Activated gamma-delta T cell treated with Interleukin-2 at 50 U/mL for 16 hours (primary cell): Measurements from ENCODE around the gene SLC39A2.
"Not testable (repeated sequence)": the region's sequence is repeated elsewhere in the genome, so short reads cannot be mapped to it uniquely, and the experiment has no call there.

Experiments
- DNase-seq: peaks from one replicate; pipeline ENCODE4 v3.0.0-alpha.2; 2020

Gene SLC39A2

DNA sequence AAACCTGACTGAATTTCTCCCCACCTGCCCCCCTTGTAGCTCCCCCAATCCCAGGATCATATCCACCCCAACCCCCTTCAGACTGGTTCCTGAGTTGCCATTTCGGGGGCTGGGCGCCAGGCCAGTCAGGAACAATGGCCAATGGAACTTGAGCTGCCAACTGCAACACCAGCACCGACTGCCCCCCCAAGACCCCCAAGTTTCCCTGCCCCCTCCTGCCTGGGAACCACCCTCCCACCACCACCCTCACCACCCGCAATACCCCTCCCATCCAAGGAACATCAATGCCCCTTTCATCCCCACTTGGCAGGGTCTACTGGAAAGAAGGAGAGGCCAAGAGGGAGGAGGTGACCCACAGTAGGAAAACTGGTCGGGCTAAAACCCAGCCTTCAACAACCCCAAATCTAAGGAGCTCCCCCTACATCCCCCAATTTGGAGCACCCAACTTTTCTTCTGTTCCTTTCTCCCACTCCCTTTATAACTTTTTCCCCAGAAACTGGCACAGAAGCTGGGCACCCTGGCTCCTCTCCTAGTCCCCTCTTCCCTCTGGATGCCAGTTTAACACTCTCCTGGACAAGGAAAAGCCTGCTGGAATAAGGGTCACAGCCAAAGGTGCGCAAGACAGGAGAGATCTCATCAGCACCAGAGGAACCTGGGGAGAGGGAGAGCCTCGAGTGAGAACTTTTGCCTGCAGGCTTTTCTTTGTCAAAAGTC, 27.3 kb downstream of the SLC39A2 start:
- DNase-seq: no peak

DNA sequence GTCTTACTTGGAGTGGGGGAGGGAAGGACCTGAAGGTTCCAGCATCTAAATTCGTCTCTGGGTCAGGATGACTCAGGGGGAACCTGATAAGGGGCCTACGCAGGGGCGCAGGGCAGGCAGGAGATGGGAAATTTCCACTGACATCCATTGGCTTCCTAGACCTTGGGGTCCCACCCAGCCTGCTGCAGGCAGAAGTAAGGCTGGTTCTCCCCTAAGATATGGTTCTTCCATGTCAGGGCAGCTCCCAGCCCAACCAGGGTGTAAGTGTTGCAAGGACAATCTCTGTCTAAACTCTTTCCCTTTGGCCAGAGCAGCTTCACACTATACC, 27.9 kb downstream of the SLC39A2 start:
- no peak for DNase-seq

DNA sequence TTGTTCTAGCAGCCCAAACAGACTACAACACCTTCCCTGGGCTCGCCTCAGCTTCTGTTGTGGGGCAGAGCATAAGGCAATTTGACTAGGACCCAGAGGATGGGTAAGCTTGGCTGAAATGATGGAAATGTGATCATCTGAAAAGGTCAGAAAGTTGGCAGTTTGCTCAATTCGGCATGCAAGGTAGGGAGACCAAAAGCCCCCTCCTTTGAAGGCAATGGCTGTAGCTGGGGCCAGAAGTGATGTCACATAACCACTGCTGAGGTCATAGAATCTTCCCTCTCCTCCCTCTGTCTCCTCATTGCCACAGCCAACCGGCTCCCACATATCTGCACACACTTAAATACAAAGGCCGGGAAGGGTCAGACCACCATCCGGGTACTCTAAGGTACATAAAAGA, 30.8 kb downstream of the SLC39A2 start, which contains the start of gene TPPP2:
TPPP2 (plus strand) TSS at position 301 of the 400 bp plus-strand sequence. CDS start 365 bp downstream, outside the sequence.
- no peak for DNase-seq

DNA sequence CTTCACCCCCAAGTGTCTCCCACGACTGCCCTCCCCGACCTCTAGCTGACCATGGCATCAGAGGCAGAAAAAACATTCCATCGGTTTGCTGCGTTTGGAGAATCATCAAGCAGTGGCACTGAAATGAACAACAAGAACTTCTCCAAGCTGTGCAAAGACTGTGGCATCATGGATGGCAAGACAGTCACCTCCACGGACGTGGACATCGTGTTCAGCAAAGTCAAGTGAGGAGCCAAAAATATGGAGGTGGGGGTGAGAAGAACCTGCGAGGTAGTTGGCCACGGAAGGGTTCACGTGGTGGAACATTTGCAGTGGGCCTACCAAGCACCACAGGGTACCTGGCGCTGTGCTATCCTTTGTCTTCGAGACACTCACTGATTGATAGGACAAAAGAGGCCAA, 31.4 kb downstream of the SLC39A2 start:
- no peak for DNase-seq

DNA sequence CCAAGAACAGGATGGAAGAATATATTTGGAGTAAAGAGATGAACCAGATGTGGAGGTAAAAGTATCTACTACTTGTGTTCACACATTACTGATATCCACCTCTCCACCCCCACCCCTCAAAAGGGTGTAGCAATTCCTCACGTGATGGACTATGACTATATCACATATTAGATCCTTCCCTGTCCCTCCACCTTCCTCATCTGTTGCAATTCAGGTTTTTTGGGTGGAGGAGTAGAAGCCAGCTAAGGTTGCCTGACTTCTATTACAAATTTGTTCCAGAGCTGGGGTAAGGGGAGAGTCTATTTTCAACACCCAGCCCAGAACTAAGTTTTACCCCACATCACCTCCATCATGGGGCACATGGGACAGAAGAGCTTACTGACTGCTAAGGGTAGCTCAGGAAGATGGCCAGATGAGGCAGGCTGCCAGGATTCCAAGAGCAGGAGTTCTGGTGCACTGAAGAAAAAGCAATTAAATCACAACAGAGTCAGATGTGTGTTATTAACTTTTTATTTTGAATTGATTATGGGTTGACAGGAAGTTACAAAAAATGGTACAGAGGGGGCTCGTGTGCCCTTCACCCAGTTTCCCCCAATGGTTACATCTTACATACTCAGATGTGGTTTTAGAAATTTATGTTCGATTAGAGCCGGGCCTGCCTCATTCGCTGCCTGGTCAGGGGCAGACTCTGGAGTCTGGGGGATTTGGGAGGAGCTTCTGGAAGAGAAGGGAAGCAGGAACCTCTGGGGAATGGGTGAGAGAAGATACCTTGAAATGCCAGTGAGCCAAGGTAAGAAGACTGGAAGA, 33.4 kb downstream of the SLC39A2 start:
- no peak for DNase-seq

DNA sequence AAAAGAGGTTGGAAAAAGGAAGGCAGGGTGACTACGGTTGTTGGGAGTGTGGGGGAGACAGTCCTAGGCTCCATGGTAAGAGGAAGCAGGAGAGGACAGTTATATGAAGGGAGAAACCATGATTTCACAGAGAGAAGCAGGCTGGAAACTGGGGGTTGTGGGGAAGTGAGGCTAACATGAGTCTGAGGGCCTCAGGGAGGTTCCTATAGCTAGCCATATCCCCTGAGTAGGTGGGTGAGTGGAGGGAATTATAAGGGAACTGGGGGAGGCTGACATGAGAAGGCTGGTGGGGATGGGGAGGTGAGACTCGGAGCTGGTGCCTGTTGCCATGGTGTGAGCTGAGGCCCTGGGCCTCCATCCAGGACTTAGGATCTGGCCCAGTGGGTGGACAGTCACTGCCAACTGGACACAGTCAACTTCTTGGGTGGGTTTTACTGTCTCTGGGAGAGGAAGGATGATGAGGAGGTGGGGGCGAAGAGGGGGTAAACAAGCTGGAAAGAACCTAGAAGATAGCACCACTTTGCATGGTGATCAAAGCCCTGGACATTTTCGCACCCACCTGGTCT, 34.1 kb downstream of the SLC39A2 start:
- no peak for DNase-seq

DNA sequence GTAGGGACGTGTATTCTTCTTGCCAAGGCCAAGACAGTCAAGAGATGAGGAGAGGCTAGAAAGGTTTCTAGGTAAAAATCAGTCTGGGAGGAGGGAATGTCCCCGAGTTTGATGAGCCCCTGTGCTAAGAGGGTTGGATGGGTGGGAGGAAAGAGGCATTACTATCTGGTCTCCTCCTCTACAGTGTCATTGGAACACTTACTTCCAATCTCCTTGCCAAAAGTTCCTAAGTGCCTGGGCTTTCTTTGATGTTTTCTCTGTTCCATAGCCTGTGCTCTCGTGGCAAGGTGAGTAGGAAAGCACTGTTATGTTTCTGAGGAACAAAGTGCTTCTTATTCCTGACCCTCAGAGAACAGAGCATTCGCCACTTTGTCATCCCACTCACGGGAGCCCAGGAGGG, 35.6 kb downstream of the SLC39A2 start, which contains the start of gene RNASE13:
RNASE13 (minus strand) TSS at position 101 of the 400 bp plus-strand sequence. CDS start 519 bp downstream, outside the sequence.
- no peak for DNase-seq

DNA sequence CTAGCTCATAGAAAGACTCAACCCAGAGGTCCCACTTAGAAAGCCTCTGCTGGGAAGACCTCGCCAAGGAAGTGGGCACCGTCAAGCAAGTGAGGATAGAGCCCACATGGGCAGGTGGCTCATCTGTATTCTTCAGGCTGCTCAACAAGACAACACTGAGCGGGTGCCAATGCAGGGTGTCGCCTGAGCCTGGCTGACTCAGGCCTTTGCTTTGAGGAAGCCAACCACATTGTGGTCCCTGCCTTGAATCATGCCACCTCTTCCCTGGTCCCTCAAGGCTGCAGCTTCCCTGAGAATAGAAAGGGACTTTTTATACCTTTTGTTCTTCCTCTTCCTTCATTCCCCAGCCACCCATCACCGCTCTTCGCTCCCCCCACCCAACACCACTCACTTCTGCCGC, 37.7 kb downstream of the SLC39A2 start:
- no peak for DNase-seq

DNA sequence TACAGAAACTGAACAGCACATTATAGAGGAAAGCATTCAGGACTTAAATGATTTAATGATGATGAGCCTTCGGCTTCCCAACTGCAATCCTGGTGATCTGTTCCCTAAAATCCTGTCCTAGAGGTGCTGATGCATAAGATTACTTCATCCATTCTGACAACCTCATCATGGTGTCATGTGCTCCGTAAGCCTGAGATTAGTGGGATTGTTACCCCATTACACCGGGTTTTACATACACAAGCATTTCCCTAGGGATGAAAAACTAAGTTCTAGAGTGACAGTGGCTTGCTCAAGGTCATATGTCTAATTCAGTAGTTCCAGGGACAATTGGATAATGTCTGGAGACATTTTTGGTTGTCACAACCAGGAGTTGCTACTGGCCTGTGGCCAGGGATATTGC, 38.1 kb downstream of the SLC39A2 start:
- no peak for DNase-seq

DNA sequence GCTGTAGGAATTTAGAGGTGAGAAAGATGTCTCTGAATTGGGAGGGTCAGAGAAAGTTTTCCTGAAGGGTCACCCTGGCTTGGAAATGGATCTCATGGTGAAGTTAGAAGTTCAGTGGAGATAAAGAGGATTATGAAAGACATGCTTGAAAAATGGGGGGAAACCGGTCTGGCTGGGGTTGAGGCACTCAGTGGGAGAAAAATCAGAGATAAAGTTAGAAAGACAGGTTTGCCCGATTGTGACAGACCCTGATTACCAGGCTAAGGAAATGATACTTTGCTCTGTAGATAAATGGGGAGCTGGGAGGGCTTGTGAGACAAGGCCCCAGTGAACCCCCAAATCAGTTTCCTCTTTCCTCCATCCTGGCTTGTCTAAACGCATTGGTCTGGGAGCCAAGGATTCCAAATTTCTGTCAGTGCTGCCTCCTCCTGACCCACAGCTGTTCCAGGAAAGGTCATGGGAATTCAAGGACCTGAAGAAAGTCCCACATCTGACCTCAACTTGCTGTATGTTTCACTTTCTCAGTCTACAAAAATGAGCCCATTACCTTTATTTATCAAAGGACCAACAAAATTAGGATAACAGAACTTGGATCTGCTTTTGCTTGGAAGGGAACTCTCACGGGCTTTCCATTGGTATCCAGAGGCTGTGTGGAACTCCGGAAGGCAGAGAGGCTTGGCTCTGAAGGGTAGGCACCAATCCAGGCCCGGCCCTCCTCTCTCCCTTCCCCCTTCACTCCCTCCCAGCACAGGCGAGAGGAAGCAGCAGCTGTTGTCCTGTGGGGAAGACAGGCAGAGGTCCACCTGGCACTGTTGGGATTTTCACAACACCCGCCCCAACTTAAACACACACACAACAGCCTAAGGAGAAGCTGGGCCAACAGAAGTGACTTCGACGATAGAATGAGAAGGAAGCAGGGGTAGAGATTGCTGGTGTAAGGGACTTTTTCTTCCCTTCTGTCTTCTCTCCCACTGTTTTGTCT, 39.6 kb downstream of the SLC39A2 start:
- DNase-seq: no peak

DNA sequence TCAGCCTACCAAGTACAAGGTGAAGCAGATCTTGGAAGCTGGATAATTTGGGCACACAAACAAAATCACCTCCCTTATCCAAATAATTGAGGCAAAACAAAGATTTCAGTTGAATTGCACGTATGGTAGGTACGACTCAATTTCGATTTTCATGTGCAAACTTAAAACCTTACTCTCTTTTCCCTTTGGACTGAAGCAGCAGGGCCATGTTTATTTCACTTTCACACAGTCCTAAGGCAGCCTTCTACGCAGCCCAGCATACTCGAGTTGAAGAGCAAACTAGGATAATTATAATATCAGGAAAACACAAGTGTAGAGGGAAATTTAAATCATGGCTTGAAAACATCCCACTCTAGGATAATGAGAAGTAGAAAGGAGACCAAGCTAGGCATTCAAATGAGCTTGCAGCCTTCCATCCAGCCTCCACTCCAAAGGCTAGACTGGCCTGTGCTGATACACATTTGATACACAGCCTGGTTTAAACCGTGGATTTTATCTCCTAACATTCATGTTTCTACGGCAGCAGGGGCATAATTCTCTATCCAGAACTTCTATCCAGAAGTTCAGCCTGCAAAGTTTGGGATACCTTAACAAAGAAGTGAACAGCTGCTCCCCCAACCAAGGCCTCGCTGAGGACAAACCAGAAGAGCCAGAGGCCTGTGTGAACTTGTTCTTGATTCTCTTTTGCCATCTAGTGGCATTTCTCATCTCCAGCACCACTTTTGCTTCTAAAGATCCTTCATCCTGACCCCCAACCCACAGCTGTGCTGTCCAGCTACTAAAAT, 40.7 kb downstream of the SLC39A2 start:
- no peak for DNase-seq

DNA sequence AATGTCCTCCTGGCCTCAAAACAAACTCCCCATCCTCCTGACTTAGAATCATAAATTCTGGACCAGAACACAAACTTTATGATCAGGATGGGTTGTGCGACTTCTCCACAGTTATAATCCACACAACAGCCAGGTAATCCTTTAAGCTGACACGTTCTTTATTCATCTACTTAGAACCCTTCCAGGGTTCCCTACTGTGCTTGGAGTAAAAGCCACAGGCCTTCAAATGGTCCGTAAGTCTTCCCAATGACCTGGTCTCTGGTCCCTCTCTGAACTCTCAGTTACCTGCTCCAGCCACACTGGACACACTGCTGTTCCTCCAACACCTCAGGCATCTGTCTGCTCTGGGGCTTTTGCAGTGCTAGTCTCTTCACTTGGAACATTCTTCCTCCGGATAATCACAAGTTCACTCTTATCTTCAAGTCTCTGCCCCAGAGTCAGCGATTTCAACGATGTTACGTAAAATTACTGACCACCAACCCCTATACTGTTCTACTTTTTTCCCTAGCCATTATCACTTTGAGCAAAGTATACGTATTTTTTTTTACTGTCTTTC, 41.4 kb downstream of the SLC39A2 start:
- no peak for DNase-seq

DNA sequence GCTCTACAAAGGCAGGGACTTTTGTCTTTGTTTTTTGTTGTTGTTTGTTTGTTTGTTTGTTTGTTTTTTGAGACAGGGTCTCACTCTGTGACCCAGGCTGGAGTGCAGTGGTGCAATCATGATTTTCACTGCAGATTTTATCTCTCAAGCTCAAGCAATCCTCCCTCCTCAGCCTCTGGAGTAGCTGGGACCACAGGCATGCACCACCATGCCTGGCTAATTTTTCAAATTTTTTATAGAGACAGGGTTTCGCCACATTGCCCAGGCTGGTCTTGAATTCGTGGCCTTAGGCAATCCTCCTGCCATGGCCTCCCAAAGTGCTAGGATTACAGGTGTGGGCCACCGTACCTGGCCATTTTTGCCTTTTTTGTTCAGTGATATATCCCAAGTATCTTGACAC, 41.8 kb downstream of the SLC39A2 start:
- not testable (repeated sequence) for DNase-seq

DNA sequence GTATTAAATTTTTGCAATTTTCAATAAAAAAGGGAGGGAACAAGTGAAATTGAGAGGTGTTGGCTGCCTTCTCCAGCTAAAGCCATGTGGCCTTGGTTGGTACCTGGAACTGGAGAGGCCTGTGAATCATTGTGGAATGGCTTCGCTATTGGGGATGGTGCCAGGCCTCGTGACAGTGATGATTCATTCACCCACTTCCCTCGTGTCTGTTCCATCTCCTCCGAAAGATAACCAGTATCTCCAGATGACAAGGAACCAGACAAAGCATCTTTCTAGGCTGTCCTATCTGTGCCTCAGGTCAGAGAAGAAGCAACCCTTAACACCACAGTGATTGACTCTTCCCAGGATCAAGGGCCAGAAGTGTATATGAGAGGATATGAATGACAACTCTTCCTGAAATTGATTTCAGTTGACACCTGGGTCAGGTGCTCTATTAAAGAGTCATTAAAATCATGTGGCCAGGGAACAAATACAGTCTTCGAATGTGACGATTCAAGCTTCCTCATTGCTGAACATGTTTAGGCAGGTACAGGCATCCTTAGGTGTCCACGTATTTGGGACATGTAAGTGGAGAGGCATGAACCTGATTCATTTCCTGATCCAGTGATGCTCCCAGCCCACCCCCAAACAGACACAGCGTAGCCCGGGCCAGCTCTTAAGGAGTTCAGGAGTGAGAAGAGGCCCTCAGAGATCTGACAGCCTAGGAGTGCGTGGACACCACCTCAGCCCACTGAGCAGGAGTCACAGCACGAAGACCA, 42.8 kb downstream of the SLC39A2 start, which contains the start of gene RNASE7:
RNASE7 (plus strand) TSS at position 687 of the 758 bp plus-strand sequence. CDS start 631 bp downstream, outside the sequence.
- no peak for DNase-seq

DNA sequence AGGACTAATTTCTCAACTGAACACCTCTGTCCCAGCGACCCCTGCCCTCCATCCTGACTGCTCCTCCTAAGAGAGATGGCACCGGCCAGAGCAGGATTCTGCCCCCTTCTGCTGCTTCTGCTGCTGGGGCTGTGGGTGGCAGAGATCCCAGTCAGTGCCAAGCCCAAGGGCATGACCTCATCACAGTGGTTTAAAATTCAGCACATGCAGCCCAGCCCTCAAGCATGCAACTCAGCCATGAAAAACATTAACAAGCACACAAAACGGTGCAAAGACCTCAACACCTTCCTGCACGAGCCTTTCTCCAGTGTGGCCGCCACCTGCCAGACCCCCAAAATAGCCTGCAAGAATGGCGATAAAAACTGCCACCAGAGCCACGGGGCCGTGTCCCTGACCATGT, 43.8 kb downstream of the SLC39A2 start:
- no peak for DNase-seq

DNA sequence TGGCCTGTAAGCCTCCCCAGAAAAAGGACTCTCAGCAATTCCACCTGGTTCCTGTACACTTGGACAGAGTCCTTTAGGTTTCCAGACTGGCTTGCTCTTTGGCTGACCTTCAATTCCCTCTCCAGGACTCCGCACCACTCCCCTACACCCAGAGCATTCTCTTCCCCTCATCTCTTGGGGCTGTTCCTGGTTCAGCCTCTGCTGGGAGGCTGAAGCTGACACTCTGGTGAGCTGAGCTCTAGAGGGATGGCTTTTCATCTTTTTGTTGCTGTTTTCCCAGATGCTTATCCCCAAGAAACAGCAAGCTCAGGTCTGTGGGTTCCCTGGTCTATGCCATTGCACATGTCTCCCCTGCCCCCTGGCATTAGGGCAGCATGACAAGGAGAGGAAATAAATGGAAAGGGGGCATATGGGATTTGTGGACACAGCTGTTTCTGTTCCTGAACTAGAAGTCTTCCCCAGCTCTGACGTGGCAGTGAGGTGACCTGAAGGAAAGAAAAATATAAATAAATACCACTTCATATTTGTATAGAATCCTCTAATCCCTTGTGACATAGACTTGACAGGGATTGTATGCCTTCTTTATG, 44.4 kb downstream of the SLC39A2 start:
- no peak for DNase-seq

DNA sequence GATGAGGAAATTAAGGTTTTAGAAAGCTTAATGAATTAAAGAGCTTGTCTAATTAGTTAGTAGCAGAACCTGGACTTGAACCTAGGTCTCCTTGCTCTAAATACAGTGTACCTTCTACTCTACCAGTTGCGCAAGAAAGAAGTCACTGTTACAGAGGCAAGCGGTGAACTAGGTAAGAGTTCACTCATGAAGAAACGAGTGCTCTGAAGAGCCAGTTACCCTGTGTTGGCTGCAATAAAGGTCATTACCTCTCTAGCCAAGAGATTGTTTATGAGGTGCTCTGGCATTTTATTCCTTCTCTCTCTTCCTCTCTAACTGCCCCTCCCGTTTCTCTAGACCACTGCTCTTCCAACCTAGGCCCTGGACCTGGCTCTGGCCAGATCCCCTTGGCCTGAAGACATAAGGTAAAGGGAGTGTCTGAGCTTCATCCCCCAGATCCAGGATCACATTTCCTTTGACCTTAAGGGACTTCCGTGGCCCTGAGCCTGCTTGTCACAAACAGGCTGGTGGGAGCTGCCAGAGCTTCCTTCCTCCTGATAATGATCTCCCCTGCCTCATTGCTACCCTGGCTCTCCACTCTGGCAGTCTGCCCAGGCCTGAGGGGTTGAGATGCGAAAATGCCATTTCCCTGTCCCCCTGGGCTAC, 45.0 kb downstream of the SLC39A2 start:
- DNase-seq: no peak

DNA sequence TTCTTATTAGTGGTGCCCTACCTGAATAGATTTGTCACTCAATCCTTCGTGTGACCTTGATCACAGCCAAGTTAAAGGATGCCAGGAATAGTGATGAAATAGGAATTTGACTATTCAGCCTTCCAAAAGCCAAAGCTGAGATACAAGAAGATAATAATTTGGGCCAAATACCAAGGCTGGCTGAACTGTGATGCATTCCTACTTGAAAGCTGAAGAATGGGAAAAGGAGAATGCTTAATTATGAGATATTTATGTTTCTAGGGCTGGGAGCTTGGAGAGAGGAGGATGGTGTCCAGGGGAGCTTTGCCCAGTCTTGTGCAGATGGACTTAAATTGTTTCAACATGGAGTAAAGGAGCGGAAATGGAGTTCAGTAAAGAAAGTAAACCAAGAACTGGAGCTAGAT, 48.3 kb downstream of the SLC39A2 start:
- no peak for DNase-seq

DNA sequence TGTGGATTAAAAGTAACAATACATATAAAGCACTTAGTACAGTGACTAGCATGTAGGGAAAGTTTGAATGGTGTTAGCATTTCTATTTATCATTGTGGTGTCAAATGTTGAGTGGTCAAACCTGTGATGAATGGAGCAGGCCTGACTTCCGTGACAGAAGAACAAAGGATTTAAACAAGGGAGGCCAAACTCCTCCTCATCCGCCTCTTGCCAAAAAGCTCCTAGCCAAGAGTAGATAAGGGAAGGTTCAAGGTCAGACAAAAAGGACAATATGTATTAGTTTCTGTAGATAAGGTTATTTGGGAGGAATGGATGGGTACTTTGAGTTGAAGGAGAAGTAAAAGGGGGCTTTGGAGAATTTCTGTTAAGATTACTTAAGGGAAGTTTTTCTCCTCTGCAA, 49.5 kb downstream of the SLC39A2 start:
- no peak for DNase-seq

DNA sequence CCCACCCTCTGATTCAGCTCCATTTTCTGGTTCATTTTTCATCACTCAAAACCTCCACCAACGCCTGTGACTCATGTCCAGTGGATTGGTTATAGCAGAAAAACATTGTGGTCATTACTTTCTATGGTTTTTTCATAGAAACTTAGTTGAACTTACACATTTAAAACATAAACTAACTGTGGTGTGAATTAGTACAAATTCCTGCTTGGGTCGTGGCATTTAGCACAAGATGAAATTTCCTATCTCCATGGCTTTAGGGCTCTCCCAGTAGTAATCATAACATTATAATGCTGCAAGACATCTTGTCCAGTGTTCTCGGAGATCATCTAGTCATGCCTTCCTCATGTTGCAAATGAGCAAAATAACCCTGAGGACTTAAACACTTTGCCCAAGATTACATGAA, 50.2 kb downstream of the SLC39A2 start:
- no peak for DNase-seq
